ENCODE measurements around the gene WDR83.

WDR83 gene

DNA sequence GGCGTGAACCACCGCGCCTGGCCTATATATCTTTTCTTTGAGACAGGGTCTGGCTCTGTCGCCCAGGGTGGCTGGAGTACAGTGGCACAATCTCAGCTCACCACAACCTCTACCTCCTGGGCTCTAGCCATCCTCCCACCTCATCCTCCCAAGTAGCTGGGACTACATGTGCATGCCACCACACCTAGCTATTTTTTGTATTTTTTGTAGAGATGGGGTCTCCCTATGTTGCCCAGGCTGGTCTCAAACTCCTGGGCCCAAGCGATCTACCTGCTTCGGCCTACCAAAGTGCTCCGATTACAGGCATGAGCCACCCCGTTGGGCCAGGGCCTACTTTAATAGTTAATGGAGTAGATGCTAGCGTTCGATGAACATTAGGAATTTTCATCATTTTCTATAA is 53.7 kb downstream of the WDR83 start:
- no peak for DNase-seq

GRCh38 chr19:12720851-12721655 is 54.4 kb downstream of the WDR83 start:
- no peak for DNase-seq

- DNase-seq = no peak
Measured at GRCh38 chr19:12721656-12722565, 55.3 kb downstream of the WDR83 start.

DNA sequence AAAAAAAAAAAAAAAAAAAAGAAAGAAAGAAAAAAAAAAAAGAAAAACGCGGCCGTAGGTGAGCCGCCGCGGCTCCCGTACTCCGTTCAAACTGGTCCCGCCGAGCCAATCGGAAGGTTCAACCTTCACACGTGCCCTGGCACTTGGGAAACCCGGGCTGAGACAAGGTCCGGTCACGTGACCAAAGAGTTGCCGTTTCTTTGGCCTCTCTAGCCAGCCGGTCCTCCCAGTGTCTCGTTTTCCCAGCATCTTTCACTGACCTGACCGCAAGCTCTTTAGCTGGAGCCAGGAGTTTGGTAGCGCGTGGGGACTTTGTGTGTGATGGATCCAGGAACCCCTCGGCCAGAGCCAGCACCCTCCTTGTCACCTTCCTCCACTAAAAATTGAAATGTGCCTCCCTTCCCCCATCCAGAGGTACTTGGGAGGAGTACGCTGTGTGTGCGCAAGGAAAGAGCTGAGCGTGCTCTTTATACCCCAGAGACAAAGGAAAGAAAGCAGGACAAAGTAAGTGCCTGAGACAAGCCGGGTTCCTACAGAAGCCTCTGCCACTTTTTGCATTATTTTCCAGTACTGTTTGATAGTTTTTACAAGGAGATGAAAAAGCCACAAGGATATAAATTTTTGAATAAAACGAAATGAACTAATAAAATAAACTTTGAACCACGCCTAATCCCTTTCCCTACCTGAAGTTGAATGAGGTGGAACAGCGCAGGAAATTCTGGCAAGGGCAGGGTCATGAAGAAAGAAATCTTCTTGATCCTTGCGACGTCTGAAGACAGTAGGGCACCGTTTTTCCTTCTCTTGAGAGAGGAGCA is 56.2 kb downstream of the WDR83 start:
- DNase-seq = peak; percentile 95

DNA sequence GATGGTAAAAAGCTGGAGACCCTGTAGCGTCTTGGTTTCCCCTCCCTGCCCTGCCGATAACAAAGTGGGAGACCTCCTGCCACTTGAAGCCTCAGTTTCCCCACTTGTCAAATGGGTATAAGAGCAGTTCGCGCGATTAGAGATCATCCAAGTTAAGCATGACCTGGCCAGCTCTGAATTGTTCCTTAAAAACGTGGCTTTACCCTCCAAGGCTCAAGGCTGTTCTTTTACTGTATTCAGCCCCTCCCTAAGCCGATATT is 56.7 kb downstream of the WDR83 start:
- no peak for DNase-seq

- peak; percentile 43 to 57 for DNase-seq
Measured at GRCh38 chr19:12723641-12724426, 57.2 kb downstream of the WDR83 start, which contains the start of gene TNPO2. Gene TNPO2 (minus strand): TSS chr19:12723932. CDS start chr19:12720977, 2,955 bp downstream.

All from NCI-H1930 (cell line).